ENCODE results near the gene PRKCH.

PRKCH gene

DNA sequence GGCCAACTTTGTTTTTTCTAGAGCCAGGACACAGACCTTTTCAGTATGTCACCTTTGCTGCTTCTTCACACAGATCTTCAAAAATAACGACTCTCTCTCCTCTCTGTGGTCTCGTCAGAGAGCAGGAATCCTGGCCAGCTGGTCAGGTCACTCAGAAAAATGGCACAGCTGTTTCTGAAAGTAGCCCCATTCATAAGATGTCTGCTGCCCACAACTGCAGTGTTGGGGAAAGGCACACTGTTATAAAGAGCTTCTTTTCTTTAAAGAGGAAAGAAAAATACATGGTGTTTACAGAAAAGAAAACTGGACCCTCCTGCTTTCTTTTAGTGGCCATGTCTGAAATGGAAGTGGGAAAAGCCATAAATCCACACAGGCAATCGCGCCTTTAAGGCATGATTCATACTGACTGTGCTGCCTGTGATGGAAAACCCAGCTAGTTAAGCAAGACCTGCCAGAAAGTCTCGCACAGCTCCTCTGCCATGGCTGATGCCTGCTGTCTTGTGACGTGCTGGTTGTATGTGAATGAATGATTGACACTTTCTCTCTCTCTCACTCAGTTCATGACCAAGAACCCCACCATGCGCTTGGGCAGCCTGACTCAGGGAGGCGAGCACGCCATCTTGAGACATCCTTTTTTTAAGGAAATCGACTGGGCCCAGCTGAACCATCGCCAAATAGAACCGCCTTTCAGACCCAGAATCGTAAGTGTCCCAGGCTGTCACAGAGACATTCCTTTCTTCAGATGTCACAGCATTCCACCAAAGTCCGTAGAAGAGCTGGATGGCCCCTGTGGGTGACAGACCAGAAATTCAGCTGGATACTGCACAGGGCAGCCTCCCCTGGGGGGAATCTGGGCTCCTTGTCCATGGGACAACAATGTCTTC lies 226.0 kb downstream of the PRKCH start:
- no peak overlapping the region for H3K4me3 ChIP-seq (ENCODE audit: low read depth, low read length)
- TF ChIP-seq CTCF (IDR thresholded peaks at IDR 0.05; ENCODE audit: low read depth, low read length) = no peak

GRCh38 chr14:61549425-61549824 lies 228.0 kb downstream of the PRKCH start:
- TF ChIP-seq CTCF (IDR thresholded peaks at IDR 0.05; ENCODE audit: low read depth, low read length) = no peak
- H3K4me3 ChIP-seq (ENCODE audit: low read depth, low read length) = no peak overlapping the region

DNA sequence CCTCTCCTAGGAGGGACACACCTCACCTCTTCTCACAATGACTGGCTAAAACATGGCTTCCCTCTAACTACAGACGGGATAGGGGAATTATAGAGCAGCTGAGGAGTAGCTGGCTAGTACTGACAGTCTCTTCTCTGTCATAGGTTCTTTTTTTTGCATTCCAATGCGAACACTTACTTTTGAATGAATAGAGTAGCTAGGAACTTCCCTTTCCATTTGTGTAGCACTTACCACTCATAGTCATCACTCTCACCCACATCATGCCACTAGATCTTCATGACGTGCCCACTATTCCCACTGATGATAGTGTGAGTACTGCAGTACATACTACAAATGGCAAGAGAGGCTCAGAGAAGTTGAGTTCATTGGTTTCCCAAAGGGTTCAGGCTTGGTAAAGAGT lies 230.0 kb downstream of the PRKCH start:
- no peak for TF ChIP-seq CTCF (IDR thresholded peaks at IDR 0.05; ENCODE audit: low read depth, low read length)
- H3K4me3 ChIP-seq (ENCODE audit: low read depth, low read length) = no peak overlapping the region

GRCh38 chr14:61552241-61552640 lies 230.9 kb downstream of the PRKCH start:
- H3K4me3 ChIP-seq (ENCODE audit: low read depth, low read length) = no peak overlapping the region
- no peak for TF ChIP-seq CTCF (IDR thresholded peaks at IDR 0.05; ENCODE audit: low read depth, low read length)

DNA sequence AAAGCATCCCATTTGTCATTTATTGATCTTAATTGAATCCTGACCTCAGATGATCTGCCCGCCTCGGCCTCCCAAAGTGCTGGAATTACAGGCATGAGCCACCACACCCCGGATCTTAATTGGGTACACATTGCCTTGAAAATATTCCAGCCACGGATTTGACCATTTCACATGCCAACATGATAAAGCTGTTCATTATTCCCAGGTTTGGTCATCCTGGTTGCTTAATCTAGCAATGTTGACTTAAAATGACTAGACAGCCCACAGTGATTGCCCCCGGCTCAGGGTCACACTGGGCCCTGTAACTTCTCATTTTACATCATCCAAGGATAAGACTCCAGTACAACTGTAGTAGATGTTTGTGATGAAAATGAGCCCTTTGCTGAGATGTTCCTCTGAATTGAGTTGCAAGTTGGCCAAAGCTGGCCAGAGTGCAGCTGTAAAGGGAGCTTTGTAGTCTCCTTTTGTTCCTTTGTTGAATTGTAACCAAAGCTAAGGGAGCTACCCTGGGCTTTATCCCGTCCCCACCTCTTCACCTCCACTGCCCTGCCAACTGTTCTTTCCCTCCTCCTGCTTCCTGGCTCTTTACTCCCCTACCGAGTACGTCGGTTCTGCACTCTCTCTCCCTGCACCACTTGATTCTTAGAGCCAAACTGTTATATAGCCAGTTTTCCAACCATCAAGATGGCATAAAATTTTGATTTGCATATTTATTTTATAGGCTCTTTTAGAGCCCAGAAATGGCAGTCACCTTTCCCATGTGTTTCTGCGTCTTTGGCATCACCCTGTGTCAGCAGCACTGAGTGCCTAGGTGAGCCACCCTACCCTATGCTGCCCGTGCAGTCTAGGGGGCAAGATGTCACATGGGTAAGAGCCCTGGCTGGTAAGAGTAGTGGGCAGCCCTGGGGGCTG lies 232.6 kb downstream of the PRKCH start:
- no peak for TF ChIP-seq CTCF (IDR thresholded peaks at IDR 0.05; ENCODE audit: low read depth, low read length)
- H3K4me3 ChIP-seq (ENCODE audit: low read depth, low read length) = no peak overlapping the region

DNA sequence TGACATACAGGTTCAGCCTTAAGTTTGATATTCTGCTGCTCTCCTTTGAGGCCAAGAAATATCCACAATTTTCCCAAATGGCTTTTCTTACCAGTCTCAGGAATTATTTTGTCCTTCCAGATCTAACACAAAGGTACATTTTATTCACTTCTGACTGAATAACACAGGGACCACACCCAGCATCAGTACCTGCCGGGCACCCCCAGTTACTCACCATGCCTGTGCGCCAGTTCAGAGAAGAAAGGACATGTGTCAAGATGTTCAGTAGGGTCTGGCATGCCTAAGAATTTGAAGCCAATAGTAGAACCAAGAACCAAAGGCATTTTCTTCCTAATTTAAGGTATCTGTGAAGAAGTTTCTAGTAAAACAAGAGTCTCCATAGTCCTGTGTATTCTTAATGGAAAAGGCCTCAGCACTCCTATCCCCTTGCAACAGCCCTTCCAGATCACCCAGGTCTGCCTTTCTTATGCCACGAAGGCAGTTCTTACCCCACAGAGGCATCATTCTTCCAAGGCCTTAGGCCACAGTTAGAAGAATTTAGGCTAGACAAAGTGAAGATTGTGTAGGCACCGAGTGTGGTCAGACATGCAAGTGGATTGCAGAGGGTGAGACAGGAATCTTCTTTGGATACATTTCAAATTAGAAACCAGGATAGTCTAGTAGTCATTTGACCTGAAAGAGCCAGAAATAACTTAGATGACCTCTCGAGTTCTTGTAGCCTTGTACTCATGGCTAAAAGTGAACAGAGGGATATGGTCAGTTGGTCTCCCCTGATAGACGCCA lies 233.9 kb downstream of the PRKCH start:
- H3K4me3 ChIP-seq (ENCODE audit: low read depth, low read length) = no peak overlapping the region
- TF ChIP-seq CTCF (IDR thresholded peaks at IDR 0.05; ENCODE audit: low read depth, low read length) = no peak

All from WI38 (cell line).